A673 (cell line): ENCODE results near the gene ALDOC.

Experiments
- EZH2 ChIP-seq: fragments of 200-600 bp; sonication (generic); IDR thresholded peaks from 2 replicates; pipeline ENCODE4 v1.6.1; 2017; ENCODE audit warnings: borderline replicate concordance, low read depth, mild to moderate bottlenecking, mixed read lengths, antibody characterized with exemption, low read length; ENCODE audit not compliant: poor library complexity, severe bottlenecking
- TF ChIP-seq, protein P1 (sequence below): fragments of 300-800, 200-600 bp; sonication (generic); conservative IDR thresholded peaks from 2 replicates; pipeline ENCODE4 v1.5.1; 2017; ENCODE audit warnings: low read depth, mild to moderate bottlenecking, antibody characterized with exemption, low read length, moderate library complexity, mixed read lengths

DNA sequence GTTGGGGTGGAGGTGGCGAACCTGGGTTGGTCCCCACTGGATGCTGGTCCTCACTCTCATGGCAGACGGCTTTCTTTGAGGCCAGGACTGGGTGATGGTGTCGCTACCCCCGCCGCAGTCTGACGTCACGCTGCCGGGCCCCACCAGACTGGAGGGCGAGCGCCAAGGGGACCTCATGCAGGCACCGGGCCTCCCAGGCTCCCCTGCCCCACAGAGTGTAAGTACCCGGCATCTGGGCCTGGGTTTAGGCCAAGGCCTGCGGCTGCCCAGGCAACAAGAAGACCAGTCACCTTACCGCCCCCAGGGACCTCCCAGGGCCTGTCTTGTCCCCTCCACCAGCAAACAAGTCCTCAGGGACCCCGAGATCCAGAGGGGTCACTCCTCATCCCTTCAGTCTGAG is 52.8 kb downstream of the ALDOC start:
- TF ChIP-seq, protein P1, sequence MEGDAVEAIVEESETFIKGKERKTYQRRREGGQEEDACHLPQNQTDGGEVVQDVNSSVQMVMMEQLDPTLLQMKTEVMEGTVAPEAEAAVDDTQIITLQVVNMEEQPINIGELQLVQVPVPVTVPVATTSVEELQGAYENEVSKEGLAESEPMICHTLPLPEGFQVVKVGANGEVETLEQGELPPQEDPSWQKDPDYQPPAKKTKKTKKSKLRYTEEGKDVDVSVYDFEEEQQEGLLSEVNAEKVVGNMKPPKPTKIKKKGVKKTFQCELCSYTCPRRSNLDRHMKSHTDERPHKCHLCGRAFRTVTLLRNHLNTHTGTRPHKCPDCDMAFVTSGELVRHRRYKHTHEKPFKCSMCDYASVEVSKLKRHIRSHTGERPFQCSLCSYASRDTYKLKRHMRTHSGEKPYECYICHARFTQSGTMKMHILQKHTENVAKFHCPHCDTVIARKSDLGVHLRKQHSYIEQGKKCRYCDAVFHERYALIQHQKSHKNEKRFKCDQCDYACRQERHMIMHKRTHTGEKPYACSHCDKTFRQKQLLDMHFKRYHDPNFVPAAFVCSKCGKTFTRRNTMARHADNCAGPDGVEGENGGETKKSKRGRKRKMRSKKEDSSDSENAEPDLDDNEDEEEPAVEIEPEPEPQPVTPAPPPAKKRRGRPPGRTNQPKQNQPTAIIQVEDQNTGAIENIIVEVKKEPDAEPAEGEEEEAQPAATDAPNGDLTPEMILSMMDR = no peak
- TF ChIP-seq EZH2 = no peak
